Ureter (tissue), 1 donor: Measurements from ENCODE around the gene MTAP. TPM values are rescaled to one million over a fixed set of nuclear protein-coding genes. Genes with fewer than 3 reads are reported as not detected.

Source experiments
- DNase-seq: peaks from one replicate; pipeline ENCODE4 v3.0.0-alpha.2; 2020; ENCODE audit warnings: low spot score
- total RNA-seq: library from RNA; stranded (reverse); gene quantifications from one replicate; pipeline ENCODE4 v1.2.4, GENCODE V29; 2023
- donor health status: DM: yes; HTN: yes; CAD: no.

The MTAP gene
- total RNA-seq, 1 donor from 2014 or later = 75.5 TPM

GRCh38 chr9:21969011-21969940 is 166.8 kb downstream of the MTAP start:
- no peak for DNase-seq

GRCh38 chr9:21969951-21970799 is 167.7 kb downstream of the MTAP start:
- DNase-seq = no peak

GRCh38 chr9:21970800-21971640 is 168.6 kb downstream of the MTAP start:
- DNase-seq = no peak

GRCh38 chr9:21972361-21972760 is 169.9 kb downstream of the MTAP start:
- no peak for DNase-seq

GRCh38 chr9:21974343-21974721 is 171.9 kb downstream of the MTAP start:
- no peak for DNase-seq

GRCh38 chr9:21974722-21975409 is 172.4 kb downstream of the MTAP start:
- DNase-seq = no peak

- no peak for DNase-seq
These were observed 174.0 kb downstream of the MTAP start for GRCh38 chr9:21976334-21976875.

- no peak for DNase-seq
These were observed 180.0 kb downstream of the MTAP start for GRCh38 chr9:21982391-21982790.

- DNase-seq = no peak
These were observed 180.6 kb downstream of the MTAP start for GRCh38 chr9:21982861-21983560.

GRCh38 chr9:21983561-21983935 is 181.1 kb downstream of the MTAP start:
- no peak for DNase-seq

GRCh38 chr9:21984101-21984500 is 181.7 kb downstream of the MTAP start:
- no peak for DNase-seq

- DNase-seq = no peak
These were observed 183.7 kb downstream of the MTAP start for GRCh38 chr9:21985964-21986667.

Other genes with a start within 250 kb of the MTAP start
- gene CDKN2A, start 191.8 kb downstream of the MTAP start, total RNA-seq = 1.7 TPM
- gene CDKN2B-AS1, start 192.2 kb downstream of the MTAP start, total RNA-seq = 1.5 TPM
- 6.1 TPM for gene CDKN2B, start 206.7 kb downstream of the MTAP start, total RNA-seq